Measurements from ENCODE around the gene STT3A.
A peak's percentile ranks its signal among the peaks of the same experiment; 100 is the strongest.

STT3A gene

DNA sequence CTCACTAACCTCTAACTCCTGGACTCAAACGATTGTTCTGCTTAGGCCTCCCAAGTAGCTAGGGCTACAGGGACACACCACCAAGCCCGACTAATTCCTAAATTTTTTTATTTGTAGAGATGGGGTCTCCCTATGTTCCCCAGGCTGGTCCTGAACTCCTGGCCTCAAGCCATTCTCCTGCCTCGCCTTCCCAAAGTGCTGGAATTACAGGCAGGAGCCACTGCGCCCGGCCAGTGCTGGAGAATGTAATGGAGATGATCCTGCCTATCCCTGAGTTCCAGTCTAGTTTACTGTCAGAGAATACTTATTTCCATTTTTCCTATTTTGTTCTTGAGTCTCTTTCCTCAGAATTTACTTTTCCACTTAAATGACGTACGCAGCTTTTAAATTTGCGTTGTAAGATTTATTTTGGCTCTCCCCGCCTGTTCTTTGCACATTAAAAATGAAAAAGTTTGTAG is 32.1 kb downstream of the STT3A start, which contains the start of gene CHEK1:
Gene CHEK1 (plus strand): TSS at position 408 of the 458 bp plus-strand sequence. CDS start 1,606 bp downstream, outside the sequence.
- no peak within 1 kb of the TSS for H3K23ac ChIP-seq (ENCODE audit: low read length)
- H2BK15ac ChIP-seq (replicated peaks; ENCODE audit: low read depth): no peak within 1 kb of the TSS
- peak; percentile 10 for DNase-seq
- peak within 1 kb of the TSS; percentile 91 for H3K9ac ChIP-seq (ENCODE audit: low read length)
- peak within 1 kb of the TSS; percentile 98 for H3K27ac ChIP-seq (ENCODE audit: low read depth, low read length)
- H3K27me3 ChIP-seq (ENCODE audit: insufficient read depth, low read length, poor library complexity): no peaks in the 10 kb centered on the region
- H3K4me2 ChIP-seq (ENCODE audit: low read length): peak within 1 kb of the TSS; percentile 79
- H3K4me1 ChIP-seq (ENCODE audit: control insufficient read depth, low read depth, low read length): no peaks in the 10 kb centered on the region
- H2BK120ac ChIP-seq (ENCODE audit: low read depth, low read length): peak within 1 kb of the TSS; percentile 23
- H3K4me3 ChIP-seq (ENCODE audit: low read length): peak within 1 kb of the TSS; percentile 79
- no CpG with 5 or more reads among the region's 9 CpGs for whole genome bisulfite sequencing (ENCODE audit: extremely low coverage, insufficient coverage, low lambda C conversion rate)
- peaks cover 3% of the 10 kb centered on the region for H3K79me1 ChIP-seq (ENCODE audit: low read length)
- peak within 1 kb of the TSS; percentile 22 for H3K4ac ChIP-seq (ENCODE audit: low read depth, low read length)
- H3K79me2 ChIP-seq (ENCODE audit: control insufficient read depth, insufficient read depth, low read length): peaks cover 10% of the 10 kb centered on the region
- peak within 1 kb of the TSS; percentile 34 for H3K18ac ChIP-seq (ENCODE audit: low read length)
- peaks cover 3% of the 10 kb centered on the region for H3K36me3 ChIP-seq (ENCODE audit: control insufficient read depth, insufficient read depth, low read length)
- peak within 1 kb of the TSS; percentile 73 for H2BK5ac ChIP-seq (ENCODE audit: low read length)
- no peak within 1 kb of the TSS for H4K5ac ChIP-seq (ENCODE audit: low read length)
- H4K8ac ChIP-seq (ENCODE audit: low read depth, low read length): no peak within 1 kb of the TSS
- H3K56ac ChIP-seq (ENCODE audit: low read length): peak within 1 kb of the TSS; percentile 98
- H2AK5ac ChIP-seq (ENCODE audit: low read length): no peak within 1 kb of the TSS

DNA sequence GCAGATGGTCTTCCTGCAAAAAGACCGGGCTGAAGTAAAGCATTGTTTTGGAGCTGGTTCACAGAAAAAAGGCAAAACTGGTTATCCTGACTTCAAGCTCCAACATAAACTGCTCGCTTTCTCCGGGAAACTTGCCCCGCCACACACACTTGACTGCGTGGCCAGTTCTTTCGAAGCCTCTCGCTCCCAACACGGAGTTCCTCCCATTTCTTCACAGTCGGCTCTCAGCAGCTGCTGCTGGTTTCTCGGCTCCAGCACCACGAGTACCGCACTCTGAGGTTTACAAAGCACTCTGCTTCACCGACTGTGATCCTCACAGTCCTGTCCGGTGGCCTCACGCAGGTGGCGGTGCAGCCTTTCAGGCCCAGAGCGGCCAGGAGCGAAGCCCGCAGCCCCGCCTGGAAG is 32.6 kb downstream of the STT3A start:
- peak overlapping the region; percentile 79 for H3K4me2 ChIP-seq (ENCODE audit: low read length)
- no peaks in the 10 kb centered on the region for H3K4me1 ChIP-seq (ENCODE audit: control insufficient read depth, low read depth, low read length)
- H4K5ac ChIP-seq (ENCODE audit: low read length): no peak overlapping the region
- H2BK15ac ChIP-seq (replicated peaks; ENCODE audit: low read depth): no peak overlapping the region
- no peaks in the 10 kb centered on the region for H3K27me3 ChIP-seq (ENCODE audit: insufficient read depth, low read length, poor library complexity)
- H3K4ac ChIP-seq (ENCODE audit: low read depth, low read length): peak overlapping the region; percentile 22
- H3K56ac ChIP-seq (ENCODE audit: low read length): peak overlapping the region; percentile 98
- H2AK5ac ChIP-seq (ENCODE audit: low read length): no peak overlapping the region
- no peaks in the 10 kb centered on the region for H3K36me3 ChIP-seq (ENCODE audit: control insufficient read depth, insufficient read depth, low read length)
- H3K4me3 ChIP-seq (ENCODE audit: low read length): peak overlapping the region; percentile 71
- WGBS (ENCODE audit: extremely low coverage, insufficient coverage, low lambda C conversion rate): no CpG with 5 or more reads among the region's 20 CpGs
- no peak overlapping the region for H3K23ac ChIP-seq (ENCODE audit: low read length)
- peaks cover 10% of the 10 kb centered on the region for H3K79me2 ChIP-seq (ENCODE audit: control insufficient read depth, insufficient read depth, low read length)
- H2BK5ac ChIP-seq (ENCODE audit: low read length): peak overlapping the region; percentile 38
- H3K18ac ChIP-seq (ENCODE audit: low read length): peak overlapping the region; percentile 2
- H2BK120ac ChIP-seq (ENCODE audit: low read depth, low read length): no peak overlapping the region
- DNase-seq: no peak
- peaks cover 3% of the 10 kb centered on the region for H3K79me1 ChIP-seq (ENCODE audit: low read length)
- peak overlapping the region; percentile 91 for H3K9ac ChIP-seq (ENCODE audit: low read length)
- peak overlapping the region; percentile 98 for H3K27ac ChIP-seq (ENCODE audit: low read depth, low read length)
- no peak overlapping the region for H4K8ac ChIP-seq (ENCODE audit: low read depth, low read length)

DNA sequence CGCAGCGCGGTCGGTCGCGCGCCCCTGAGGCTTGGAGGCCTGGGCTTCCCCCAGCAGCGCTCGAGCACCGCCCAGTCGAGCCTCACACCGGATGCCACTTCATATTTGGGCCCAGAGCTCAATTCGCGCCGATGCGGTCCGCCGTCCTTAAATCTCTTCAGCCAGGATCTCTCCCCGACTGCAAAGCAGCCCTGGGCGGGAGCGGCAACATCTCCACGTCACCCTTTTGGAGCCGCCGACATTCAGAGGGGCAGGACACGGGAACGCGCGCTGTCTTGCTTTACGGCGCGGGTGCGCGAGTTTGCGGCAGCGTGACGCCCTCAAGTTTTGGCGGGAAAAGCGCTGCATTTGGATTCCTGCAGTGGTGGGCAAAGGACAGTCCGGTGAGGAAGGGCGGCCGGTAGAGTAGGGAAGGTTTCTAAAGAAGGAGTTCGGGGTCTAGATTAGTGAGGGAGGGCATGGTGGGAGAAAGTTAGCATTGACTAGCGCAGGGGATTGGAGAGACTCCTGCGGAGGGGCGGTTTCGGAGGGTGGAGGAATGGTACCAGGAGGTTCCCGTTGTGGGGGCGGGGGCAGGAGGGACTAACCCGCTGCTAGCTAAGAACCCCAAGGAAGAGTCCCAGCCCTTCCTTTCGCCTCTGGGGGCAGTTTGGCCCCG is 33.1 kb downstream of the STT3A start:
- no peak overlapping the region for H2BK15ac ChIP-seq (replicated peaks; ENCODE audit: low read depth)
- no peaks in the 10 kb centered on the region for H3K4me1 ChIP-seq (ENCODE audit: control insufficient read depth, low read depth, low read length)
- H2BK5ac ChIP-seq (ENCODE audit: low read length): peak overlapping the region; percentile 73
- peak overlapping the region; percentile 98 for H3K27ac ChIP-seq (ENCODE audit: low read depth, low read length)
- no CpG with 5 or more reads among the region's 51 CpGs for WGBS (ENCODE audit: extremely low coverage, insufficient coverage, low lambda C conversion rate)
- no peaks in the 10 kb centered on the region for H3K27me3 ChIP-seq (ENCODE audit: insufficient read depth, low read length, poor library complexity)
- no peak overlapping the region for H4K5ac ChIP-seq (ENCODE audit: low read length)
- peak overlapping the region; percentile 34 for H3K18ac ChIP-seq (ENCODE audit: low read length)
- peak overlapping the region; percentile 79 for H3K4me3 ChIP-seq (ENCODE audit: low read length)
- no peak overlapping the region for H2BK120ac ChIP-seq (ENCODE audit: low read depth, low read length)
- peak overlapping the region; percentile 22 for H3K4ac ChIP-seq (ENCODE audit: low read depth, low read length)
- H3K36me3 ChIP-seq (ENCODE audit: control insufficient read depth, insufficient read depth, low read length): no peaks in the 10 kb centered on the region
- peak overlapping the region; percentile 98 for H3K56ac ChIP-seq (ENCODE audit: low read length)
- peaks cover 3% of the 10 kb centered on the region for H3K79me1 ChIP-seq (ENCODE audit: low read length)
- peak overlapping the region; percentile 91 for H3K9ac ChIP-seq (ENCODE audit: low read length)
- H3K23ac ChIP-seq (ENCODE audit: low read length): no peak overlapping the region
- H4K8ac ChIP-seq (ENCODE audit: low read depth, low read length): no peak overlapping the region
- peak overlapping the region; percentile 79 for H3K4me2 ChIP-seq (ENCODE audit: low read length)
- DNase-seq: peak; percentile 98
- no peak overlapping the region for H2AK5ac ChIP-seq (ENCODE audit: low read length)
- peaks cover 10% of the 10 kb centered on the region for H3K79me2 ChIP-seq (ENCODE audit: control insufficient read depth, insufficient read depth, low read length)

DNA sequence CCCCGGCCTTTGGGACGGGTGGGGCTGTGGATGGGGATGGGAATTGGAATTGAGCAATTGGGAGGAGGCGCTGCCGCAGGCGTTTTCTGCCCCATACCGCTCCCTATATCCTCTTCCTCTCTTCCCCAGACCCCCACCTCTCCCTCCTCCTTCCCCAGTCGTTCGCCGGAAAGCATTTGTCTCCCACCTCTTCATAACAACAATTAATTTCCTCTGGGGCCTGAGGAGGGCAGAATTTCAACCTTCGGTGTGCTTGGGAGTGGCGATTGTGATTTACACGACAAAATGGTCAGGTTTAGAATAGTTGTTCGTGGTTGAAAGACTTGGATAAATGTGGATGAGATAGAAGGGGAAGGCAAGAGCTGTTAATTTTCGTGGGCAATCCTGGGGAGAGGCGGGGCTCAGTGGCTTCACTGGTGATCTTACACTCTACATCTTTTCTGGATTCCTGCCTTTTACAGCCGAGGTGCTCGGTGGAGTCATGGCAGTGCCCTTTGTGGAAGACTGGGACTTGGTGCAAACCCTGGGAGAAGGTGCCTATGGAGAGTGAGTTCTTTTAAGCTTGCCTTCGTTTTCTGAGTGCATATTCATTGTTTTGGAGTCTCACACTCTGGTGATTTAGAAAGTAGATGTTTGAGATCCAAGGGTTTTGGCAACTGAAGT is 33.8 kb downstream of the STT3A start:
- Histone ChIP-seq H2BK15ac (replicated peaks; ENCODE audit: low read depth) (no peak overlapping the region), H3K4me3 (ENCODE audit: low read length) (peak overlapping the region; percentile 90), H2BK5ac (ENCODE audit: low read length) (peak overlapping the region; percentile 76), H3K4ac (ENCODE audit: low read depth, low read length) (peak overlapping the region; percentile 63), H2AK5ac (ENCODE audit: low read length) (no peak overlapping the region), H3K79me1 (ENCODE audit: low read length) (peaks cover 3% of the 10 kb centered on the region), H3K23ac (ENCODE audit: low read length) (no peak overlapping the region), H3K4me1 (ENCODE audit: control insufficient read depth, low read depth, low read length) (no peaks in the 10 kb centered on the region), H2BK120ac (ENCODE audit: low read depth, low read length) (no peak overlapping the region), H3K56ac (ENCODE audit: low read length) (peak overlapping the region; percentile 98), H3K18ac (ENCODE audit: low read length) (peak overlapping the region; percentile 61), H3K27ac (ENCODE audit: low read depth, low read length) (peak overlapping the region; percentile 98), H3K27me3 (ENCODE audit: insufficient read depth, low read length, poor library complexity) (no peaks in the 10 kb centered on the region), H3K79me2 (ENCODE audit: control insufficient read depth, insufficient read depth, low read length) (peaks cover 10% of the 10 kb centered on the region), H4K8ac (ENCODE audit: low read depth, low read length) (no peak overlapping the region), H3K4me2 (ENCODE audit: low read length) (peak overlapping the region; percentile 82), H3K9ac (ENCODE audit: low read length) (peak overlapping the region; percentile 91), H3K36me3 (ENCODE audit: control insufficient read depth, insufficient read depth, low read length) (no peaks in the 10 kb centered on the region), H4K5ac (ENCODE audit: low read length) (no peak overlapping the region)
- WGBS (ENCODE audit: extremely low coverage, insufficient coverage, low lambda C conversion rate): no CpG with 5 or more reads among the region's 18 CpGs
- peak; percentile 99 for DNase-seq

DNA sequence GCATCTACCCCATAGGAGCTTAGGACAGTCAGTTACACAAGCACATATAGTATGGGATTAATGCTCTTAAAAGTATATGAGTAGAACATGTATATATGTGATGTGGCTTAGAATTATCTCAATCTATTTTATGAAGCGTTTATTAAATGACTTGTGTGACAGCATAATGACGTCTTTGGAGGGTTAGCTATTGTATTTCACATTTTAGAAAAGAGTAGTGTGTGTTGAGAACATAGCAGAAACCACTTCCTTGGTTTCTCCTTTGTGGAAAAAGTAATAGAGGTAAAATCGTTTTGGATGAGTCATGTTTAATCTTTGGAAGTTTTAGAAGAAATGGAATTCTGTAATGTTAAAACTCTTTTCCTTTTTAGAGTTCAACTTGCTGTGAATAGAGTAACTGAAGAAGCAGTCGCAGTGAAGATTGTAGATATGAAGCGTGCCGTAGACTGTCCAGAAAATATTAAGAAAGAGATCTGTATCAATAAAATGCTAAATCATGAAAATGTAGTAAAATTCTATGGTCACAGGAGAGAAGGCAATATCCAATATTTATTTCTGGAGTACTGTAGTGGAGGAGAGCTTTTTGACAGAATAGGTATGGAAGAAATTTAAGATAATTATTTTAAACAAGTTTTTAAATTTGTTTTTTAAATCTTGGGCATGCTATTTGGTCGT is 34.7 kb downstream of the STT3A start:
- Histone ChIP-seq H2BK120ac (ENCODE audit: low read depth, low read length) (no peak overlapping the region), H3K18ac (ENCODE audit: low read length) (peak overlapping the region; percentile 61), H3K4me1 (ENCODE audit: control insufficient read depth, low read depth, low read length) (no peaks in the 10 kb centered on the region), H3K27me3 (ENCODE audit: insufficient read depth, low read length, poor library complexity) (no peaks in the 10 kb centered on the region), H3K56ac (ENCODE audit: low read length) (peak overlapping the region; percentile 98), H4K5ac (ENCODE audit: low read length) (no peak overlapping the region), H2BK5ac (ENCODE audit: low read length) (no peak overlapping the region), H3K4ac (ENCODE audit: low read depth, low read length) (no peak overlapping the region), H3K36me3 (ENCODE audit: control insufficient read depth, insufficient read depth, low read length) (no peaks in the 10 kb centered on the region), H3K4me3 (ENCODE audit: low read length) (peak overlapping the region; percentile 90), H3K9ac (ENCODE audit: low read length) (peak overlapping the region; percentile 91), H3K79me1 (ENCODE audit: low read length) (peaks cover 3% of the 10 kb centered on the region), H3K23ac (ENCODE audit: low read length) (no peak overlapping the region), H4K8ac (ENCODE audit: low read depth, low read length) (no peak overlapping the region), H2BK15ac (replicated peaks; ENCODE audit: low read depth) (no peak overlapping the region), H3K79me2 (ENCODE audit: control insufficient read depth, insufficient read depth, low read length) (peaks cover 10% of the 10 kb centered on the region), H2AK5ac (ENCODE audit: low read length) (no peak overlapping the region), H3K4me2 (ENCODE audit: low read length) (peak overlapping the region; percentile 82), H3K27ac (ENCODE audit: low read depth, low read length) (no peak overlapping the region)
- WGBS (ENCODE audit: extremely low coverage, insufficient coverage, low lambda C conversion rate): no CpG with 5 or more reads among the region's 7 CpGs
- no peak for DNase-seq

All from mesendoderm (in vitro differentiated cells).